Breast epithelium (tissue), 3 donors: Measurements from ENCODE around the gene SLC44A4.

Source experiments
- POLR2AphosphoS5 ChIP-seq, 3 donors: sonication (generic); formaldehyde crosslinking; IDR thresholded peaks; one replicate each; pipeline ENCODE4 v1.6.1; 2017; ENCODE audit warnings: antibody characterized with exemption in 3 of 3
- TF ChIP-seq, protein P1 (sequence below), 3 donors: fragments of 450-650 bp; IDR thresholded peaks; one replicate each; pipeline ENCODE4 v1.5.1; 2016 to 2017; ENCODE audit warnings: antibody characterized with exemption in 3 of 3, mild to moderate bottlenecking in 3 of 3, moderate library complexity in 3 of 3

DNA sequence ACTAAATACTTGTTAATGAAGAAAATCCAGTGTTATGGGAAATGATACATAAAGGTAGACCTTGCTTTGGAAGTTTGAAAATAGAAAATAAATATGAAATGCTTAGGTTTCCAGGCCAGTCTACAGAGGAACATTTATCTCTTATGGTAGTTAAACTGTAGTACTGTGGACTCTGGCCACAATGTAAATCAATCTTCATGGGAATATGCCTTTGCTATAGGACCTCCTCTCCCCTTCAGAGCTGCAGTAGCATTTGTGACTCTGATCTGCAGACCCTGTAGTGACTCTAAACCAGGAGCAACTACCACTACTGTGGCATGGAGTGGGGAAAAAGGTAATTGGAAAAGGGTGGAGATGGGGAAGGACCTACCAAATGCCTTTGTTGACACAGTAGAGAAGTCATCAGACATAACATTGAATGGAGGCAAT lies 58.9 kb downstream of the SLC44A4 start:
- TF ChIP-seq, protein P1, sequence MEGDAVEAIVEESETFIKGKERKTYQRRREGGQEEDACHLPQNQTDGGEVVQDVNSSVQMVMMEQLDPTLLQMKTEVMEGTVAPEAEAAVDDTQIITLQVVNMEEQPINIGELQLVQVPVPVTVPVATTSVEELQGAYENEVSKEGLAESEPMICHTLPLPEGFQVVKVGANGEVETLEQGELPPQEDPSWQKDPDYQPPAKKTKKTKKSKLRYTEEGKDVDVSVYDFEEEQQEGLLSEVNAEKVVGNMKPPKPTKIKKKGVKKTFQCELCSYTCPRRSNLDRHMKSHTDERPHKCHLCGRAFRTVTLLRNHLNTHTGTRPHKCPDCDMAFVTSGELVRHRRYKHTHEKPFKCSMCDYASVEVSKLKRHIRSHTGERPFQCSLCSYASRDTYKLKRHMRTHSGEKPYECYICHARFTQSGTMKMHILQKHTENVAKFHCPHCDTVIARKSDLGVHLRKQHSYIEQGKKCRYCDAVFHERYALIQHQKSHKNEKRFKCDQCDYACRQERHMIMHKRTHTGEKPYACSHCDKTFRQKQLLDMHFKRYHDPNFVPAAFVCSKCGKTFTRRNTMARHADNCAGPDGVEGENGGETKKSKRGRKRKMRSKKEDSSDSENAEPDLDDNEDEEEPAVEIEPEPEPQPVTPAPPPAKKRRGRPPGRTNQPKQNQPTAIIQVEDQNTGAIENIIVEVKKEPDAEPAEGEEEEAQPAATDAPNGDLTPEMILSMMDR (IDR thresholded peaks at IDR 0.05): no peak
- TF ChIP-seq POLR2AphosphoS5 (IDR thresholded peaks at IDR 0.05): no peak
